Colonic mucosa (tissue), 4 donors: ENCODE results near the gene GPC6. TPM values are rescaled to one million over a fixed set of nuclear protein-coding genes. Genes with fewer than 3 reads are reported as not detected.

Experiments
- DNase-seq: peaks from one replicate; pipeline ENCODE4 v3.0.0-alpha.2; 2020
- H3K27ac ChIP-seq: fragments of 200-600 bp; one replicate; pipeline ENCODE4 v1.8.0; 2021
- H3K27me3 ChIP-seq: fragments of 200-600 bp; one replicate; pipeline ENCODE4 v1.8.0; 2021
- H3K36me3 ChIP-seq: fragments of 200-600 bp; one replicate; pipeline ENCODE4 v1.8.0; 2021
- H3K4me1 ChIP-seq: fragments of 200-600 bp; one replicate; pipeline ENCODE4 v1.8.0; 2021; ENCODE audit warnings: mild to moderate bottlenecking
- H3K4me3 ChIP-seq: fragments of 200-600 bp; one replicate; pipeline ENCODE4 v1.8.0; 2021
- H3K9ac ChIP-seq, 2 donors: one replicate each; pipeline ENCODE4 v1.7.0; 2013; ENCODE audit warnings: control low read depth in 2 of 2, low read depth in 2 of 2, low read length in 2 of 2
- H3K9me3 ChIP-seq: fragments of 200-600 bp; one replicate; pipeline ENCODE4 v1.8.0; 2021
- intact Hi-C: fragments of 100-400 bp; cut with DNase I; formaldehyde crosslinking; loops from one replicate; pipeline ENCODE4 v1.14.1; 2022
- total RNA-seq, 2 donors: library from RNA; stranded (reverse); fragmentation: NEBNext Ultra II Directional in 1 of 2; extraction: Animal tissue kit (Norgen Biotek cat#: 25700) in 1 of 2; gene quantifications; one replicate each; pipeline ENCODE4 v1.2.1, GENCODE V29; 2021
- TF ChIP-seq, protein P1 (sequence below): fragments of 200-600 bp; IDR thresholded peaks from one replicate; pipeline ENCODE4 v1.8.0; 2022; ENCODE audit warnings: antibody characterized with exemption, mild to moderate bottlenecking
- donor health status: healthy.
- donor health status: DM: no; HTN: no; CAD: no.
- donor health status: DM: no; HTN: no; CAD: no.

GPC6 gene
- total RNA-seq, 2 donors from 2014 or later: 2.3 to 4.0 TPM

GRCh38 chr13:94093652-94094315 is 867.2 kb downstream of the GPC6 start:
- DNase-seq: no peak
- Histone ChIP-seq H3K4me3 (no peak overlapping the region), H3K9me3 (no peaks in the 10 kb centered on the region), H3K27ac (no peak overlapping the region), H3K9ac (no peak overlapping the region), H3K27me3 (no peaks in the 10 kb centered on the region), H3K4me1 (no peaks in the 10 kb centered on the region), H3K36me3 (no peaks in the 10 kb centered on the region)
- intact Hi-C loops: no loop called here
- TF ChIP-seq, protein P1, sequence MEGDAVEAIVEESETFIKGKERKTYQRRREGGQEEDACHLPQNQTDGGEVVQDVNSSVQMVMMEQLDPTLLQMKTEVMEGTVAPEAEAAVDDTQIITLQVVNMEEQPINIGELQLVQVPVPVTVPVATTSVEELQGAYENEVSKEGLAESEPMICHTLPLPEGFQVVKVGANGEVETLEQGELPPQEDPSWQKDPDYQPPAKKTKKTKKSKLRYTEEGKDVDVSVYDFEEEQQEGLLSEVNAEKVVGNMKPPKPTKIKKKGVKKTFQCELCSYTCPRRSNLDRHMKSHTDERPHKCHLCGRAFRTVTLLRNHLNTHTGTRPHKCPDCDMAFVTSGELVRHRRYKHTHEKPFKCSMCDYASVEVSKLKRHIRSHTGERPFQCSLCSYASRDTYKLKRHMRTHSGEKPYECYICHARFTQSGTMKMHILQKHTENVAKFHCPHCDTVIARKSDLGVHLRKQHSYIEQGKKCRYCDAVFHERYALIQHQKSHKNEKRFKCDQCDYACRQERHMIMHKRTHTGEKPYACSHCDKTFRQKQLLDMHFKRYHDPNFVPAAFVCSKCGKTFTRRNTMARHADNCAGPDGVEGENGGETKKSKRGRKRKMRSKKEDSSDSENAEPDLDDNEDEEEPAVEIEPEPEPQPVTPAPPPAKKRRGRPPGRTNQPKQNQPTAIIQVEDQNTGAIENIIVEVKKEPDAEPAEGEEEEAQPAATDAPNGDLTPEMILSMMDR: no peak

GRCh38 chr13:94109715-94110374 is 883.2 kb downstream of the GPC6 start:
- TF ChIP-seq, protein P1: no peak
- no peaks in the 10 kb centered on the region for H3K4me1 ChIP-seq
- no peak overlapping the region for H3K4me3 ChIP-seq
- no peaks in the 10 kb centered on the region for H3K36me3 ChIP-seq
- DNase-seq: no peak
- no peak overlapping the region for H3K9ac ChIP-seq
- intact Hi-C loops: no loop called here
- H3K27me3 ChIP-seq: no peaks in the 10 kb centered on the region
- no peaks in the 10 kb centered on the region for H3K9me3 ChIP-seq
- no peak overlapping the region for H3K27ac ChIP-seq

DNA sequence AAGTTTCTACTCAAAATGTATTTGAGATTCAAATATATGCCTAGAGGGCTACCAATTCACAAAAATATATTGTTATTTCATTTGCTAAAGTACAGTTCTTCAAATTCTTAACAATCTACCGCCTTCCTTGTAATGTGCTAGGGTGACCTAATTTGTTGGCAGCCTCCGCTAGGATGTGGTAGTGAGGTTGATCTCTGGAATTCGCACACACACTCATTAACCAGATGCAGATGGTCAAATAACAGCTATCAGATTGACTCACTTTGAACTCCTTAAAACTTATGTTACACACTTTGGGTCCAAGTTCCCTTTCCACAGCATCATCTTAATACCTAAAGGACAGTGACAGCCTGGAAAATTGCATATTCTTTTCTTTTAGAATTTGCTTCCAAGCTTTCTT is 885.6 kb downstream of the GPC6 start:
- no peak for DNase-seq
- no peak overlapping the region for H3K9ac ChIP-seq
- TF ChIP-seq, protein P1: no peak

GRCh38 chr13:94112731-94113130 is 886.1 kb downstream of the GPC6 start:
- Histone ChIP-seq H3K9ac (no peak overlapping the region), H3K4me1 (no peaks in the 10 kb centered on the region), H3K27ac (no peak overlapping the region), H3K4me3 (no peak overlapping the region), H3K9me3 (no peaks in the 10 kb centered on the region), H3K36me3 (no peaks in the 10 kb centered on the region), H3K27me3 (no peaks in the 10 kb centered on the region)
- TF ChIP-seq, protein P1: no peak
- intact Hi-C loops: no loop called here
- no peak for DNase-seq

More for the DNA sequence above, 885.6 kb downstream of the GPC6 start:
- H3K4me3 ChIP-seq: no peak overlapping the region
- no peaks in the 10 kb centered on the region for H3K27me3 ChIP-seq
- intact Hi-C loops: no loop called here
- no peak overlapping the region for H3K27ac ChIP-seq
- no peaks in the 10 kb centered on the region for H3K4me1 ChIP-seq
- no peaks in the 10 kb centered on the region for H3K36me3 ChIP-seq
- no peaks in the 10 kb centered on the region for H3K9me3 ChIP-seq

GRCh38 chr13:94113245-94113644 is 886.6 kb downstream of the GPC6 start:
- Histone ChIP-seq H3K9me3 (no peaks in the 10 kb centered on the region), H3K4me1 (no peaks in the 10 kb centered on the region), H3K27me3 (no peaks in the 10 kb centered on the region), H3K27ac (no peak overlapping the region), H3K9ac (no peak overlapping the region), H3K36me3 (no peaks in the 10 kb centered on the region), H3K4me3 (no peak overlapping the region)
- no peak for DNase-seq
- intact Hi-C loops: no loop called here
- TF ChIP-seq, protein P1: no peak
